Keratinocyte (primary cell): ENCODE results near the gene ITPKB.

Source experiments
- CTCF ChIP-seq, 3 experiments: IDR thresholded peaks in 1 of 3; conservative IDR thresholded peaks in 1 of 3; optimal IDR thresholded peaks in 1 of 3; 2 replicates in 2 of 3; 3 replicates in 1 of 3; pipeline versions ENCODE3 to v1.5.1; 2011; ENCODE audit warnings: low read length in 3 of 3, mild to moderate bottlenecking in 3 of 3, moderate library complexity in 2 of 3, control low read depth in 1 of 3, inconsistent platforms in 1 of 3; ENCODE audit not compliant: insufficient read depth in 2 of 3; ENCODE audit errors: extremely low read depth in 1 of 3
- EZH2 ChIP-seq: IDR thresholded peaks from one replicate; pipeline ENCODE4 v1.6.1; 2012; ENCODE audit warnings: inconsistent platforms, mild to moderate bottlenecking, low read length, moderate library complexity

GRCh38 chr1:226772446-226773139, 33.5 kb upstream of the ITPKB start:
- TF ChIP-seq CTCF (optimal IDR thresholded peaks at IDR 0.05 in 1 of 3, IDR thresholded peaks at IDR 0.05 in 1 of 3, conservative IDR thresholded peaks at IDR 0.05 in 1 of 3; ENCODE audit: extremely low read depth in 1 of 3, insufficient read depth in 2 of 3, low read length in 3 of 3) (no peak), EZH2 (no peak)
